Measurements from ENCODE around the gene CTCFL. TPM values are rescaled to one million over a fixed set of nuclear protein-coding genes. Genes with fewer than 3 reads are reported as not detected.

The CTCFL gene
- total and polyA plus RNA-seq, 2 of the 13 experiments (the other 11 are each of a cell fraction or from before 2014, with no cell fraction given), result 0.04 TPM; not detected in 1

GRCh38 chr20:57559289-57559634 is 34.3 kb upstream of the CTCFL start:
- peaks cover 0 to 19% of the 10 kb centered on the region in 2 experiments; a peak in 2 of 5 replicates for H3K36me3 ChIP-seq (replicated peaks in 1 of 2; ENCODE audit: control insufficient read depth in 1 of 2, insufficient read depth in 2 of 2, low read length in 2 of 2)
- no TSS peak for BruUV-seq (replicated peaks)
- H3K4me3 ChIP-seq (replicated peaks in 1 of 3; ENCODE audit: insufficient read depth in 1 of 3, low read depth in 2 of 3, low read length in 3 of 3), result peak overlapping the region in 2 of 3 experiments; percentile 19 to 57; a peak in 3 of 6 replicates
- ATAC-seq, result no peak
- ChIA-PET POLR2A (interaction anchor here (1.5 to 5.6 kb wide), 9 partner anchors 11 to 33 kb away, joined by 3 to 96 read pairs (median 12); no protein-coding TSS in a partner anchor), CTCF (ENCODE audit: low intra/inter-chr PET ratio, low total read pairs) (no interaction called here)
- peaks cover 10% of the 10 kb centered on the region for H3K79me2 ChIP-seq (ENCODE audit: insufficient read depth, low read length)
- H3K9me3 ChIP-seq (ENCODE audit: low read length), result no peaks in the 10 kb centered on the region
- H2AFZ ChIP-seq (ENCODE audit: low read length), result no peak overlapping the region
- in situ Hi-C loops (cut with HindIII; ENCODE audit: extremely low pct_ligation_motif_present, low pct_unique_long_range_greater_than_20kb) (no loop called here), intact Hi-C loops (cut with micrococcal nuclease; ENCODE audit: unreplicated experiment) (loop anchor here (5.0 kb wide), 1 partner anchor 33 kb away; no protein-coding TSS in a partner anchor)
- peak overlapping the region; percentile 80 for H3K27ac ChIP-seq (ENCODE audit: extremely low read length, insufficient read depth, low read length)
- H3K4me2 ChIP-seq (ENCODE audit: low read depth, low read length), result peak overlapping the region; percentile 77
- no peak for FAIRE-seq
- H3K4me1 ChIP-seq (ENCODE audit: insufficient read depth, low read length), result peaks cover 100% of the 10 kb centered on the region
- no peak for DNase-seq (ENCODE audit: low spot score)
- peak overlapping the region; percentile 61; the same call in 1 of the 2 replicates for H3K9ac ChIP-seq (ENCODE audit: insufficient read depth, low read depth, low read length)
- 37% methylated on average over 10 of the region's 10 CpGs for WGBS (ENCODE audit: low lambda C conversion rate)
- H4K20me1 ChIP-seq (ENCODE audit: insufficient read depth, low read length), result no peaks in the 10 kb centered on the region; the same call in 1 of the 2 replicates
- peaks cover 7 to 21% of the 10 kb centered on the region in 2 experiments for H3K27me3 ChIP-seq (ENCODE audit: control insufficient read depth in 1 of 2, insufficient read depth in 2 of 2, low read length in 2 of 2)
- 0 out of 2 replicates have a peak, but pooled peaks have one; percentile 12 for TF ChIP-seq REPIN1 (CRISPR knock-in tag; IDR thresholded peaks at IDR 0.05; ENCODE audit: borderline replicate concordance, low read depth)
- no peak for TF ChIP-seq ZNF891 (CRISPR knock-in tag; IDR thresholded peaks at IDR 0.05)
- TF ChIP-seq TCF7L2 (IDR thresholded peaks at IDR 0.05; ENCODE audit: low read depth, low read length), result no peak
- TF ChIP-seq ZMYM4 (CRISPR knock-in tag; IDR thresholded peaks at IDR 0.05), result 0 out of 2 replicates have a peak, but pooled peaks have one; percentile 3
- TF ChIP-seq SP4 (CRISPR knock-in tag; IDR thresholded peaks at IDR 0.05), result 0 out of 2 replicates have a peak, but pooled peaks have one; percentile 37
- no peak for TF ChIP-seq MYC (CRISPR knock-in tag; IDR thresholded peaks at IDR 0.05; ENCODE audit: borderline replicate concordance)
- TF ChIP-seq MAX (IDR thresholded peaks at IDR 0.05), result no peak
- no peak for TF ChIP-seq SPEN (CRISPR knock-in tag; IDR thresholded peaks at IDR 0.05; ENCODE audit: low read depth)
- no peak for TF ChIP-seq HMG20B (CRISPR knock-in tag; conservative IDR thresholded peaks at IDR 0.05)
- 0 out of 2 replicates have a peak, but pooled peaks have one; percentile 38 for TF ChIP-seq ZFP36L1 (CRISPR knock-in tag; IDR thresholded peaks at IDR 0.05)
- 0 out of 2 replicates have a peak, but pooled peaks have one; percentile 2 for TF ChIP-seq NFIC (IDR thresholded peaks at IDR 0.05; ENCODE audit: low read length)
- peak; percentile 8; the same call in 1 of the 2 replicates for TF ChIP-seq JUND (CRISPR knock-in tag; IDR thresholded peaks at IDR 0.05)
- TF ChIP-seq CREB1 (IDR thresholded peaks at IDR 0.05), result peak; percentile 80
- TF ChIP-seq CREB1 (CRISPR knock-in tag; IDR thresholded peaks at IDR 0.05), result no peak; the same call in 1 of the 2 replicates
- peak; percentile 29; the same call in 1 of the 2 replicates for TF ChIP-seq XBP1 (CRISPR knock-in tag; IDR thresholded peaks at IDR 0.05)
- peak; percentile 86 for TF ChIP-seq ZBTB38 (CRISPR knock-in tag; IDR thresholded peaks at IDR 0.05)
- 0 out of 2 replicates have a peak, but pooled peaks have one; percentile 18 for TF ChIP-seq TGIF2 (CRISPR knock-in tag; IDR thresholded peaks at IDR 0.05)
- peak; percentile 3 for TF ChIP-seq HDAC1 (CRISPR knock-in tag; IDR thresholded peaks at IDR 0.05)
- TF ChIP-seq NONO (IDR thresholded peaks at IDR 0.05), result no peak
- peak; percentile 47; the same call in 1 of the 2 replicates for TF ChIP-seq NONO (CRISPR knock-in tag; conservative IDR thresholded peaks at IDR 0.05)
- TF ChIP-seq RFX3 (CRISPR knock-in tag; IDR thresholded peaks at IDR 0.05), result 0 out of 2 replicates have a peak, but pooled peaks have one; percentile 6
- TF ChIP-seq MTERF4 (CRISPR knock-in tag; IDR thresholded peaks at IDR 0.05), result no peak
- TF ChIP-seq DZIP1 (CRISPR knock-in tag; IDR thresholded peaks at IDR 0.05), result no peak
- TF ChIP-seq ZNF607 (CRISPR knock-in tag; IDR thresholded peaks at IDR 0.05; ENCODE audit: borderline replicate concordance), result 0 out of 2 replicates have a peak, but pooled peaks have one; percentile 4
